ENCODE data around the gene ELMO1.

Gene ELMO1

GRCh38 chr7:37448011-37448635 is 541 bp downstream of the ELMO1 start:
- no peaks in the 10 kb centered on the region for H3K27me3 ChIP-seq (ENCODE audit: insufficient read depth, low read length, poor library complexity)
- peak overlapping the region; percentile 41 for H2BK15ac ChIP-seq (replicated peaks; ENCODE audit: low read depth)
- H3K56ac ChIP-seq (ENCODE audit: low read length) = peak overlapping the region; percentile 96
- H3K9ac ChIP-seq (ENCODE audit: low read length) = peak overlapping the region; percentile 88
- H2BK5ac ChIP-seq (ENCODE audit: low read length) = no peak overlapping the region
- H3K4ac ChIP-seq (ENCODE audit: low read depth, low read length) = peak overlapping the region; percentile 82
- H3K79me2 ChIP-seq (ENCODE audit: control insufficient read depth, insufficient read depth, low read length) = peaks cover 3% of the 10 kb centered on the region
- H3K36me3 ChIP-seq (ENCODE audit: control insufficient read depth, insufficient read depth, low read length) = no peaks in the 10 kb centered on the region
- peak overlapping the region; percentile 37 for H3K4me2 ChIP-seq (ENCODE audit: low read length)
- H3K4me1 ChIP-seq (ENCODE audit: control insufficient read depth, low read depth, low read length) = no peaks in the 10 kb centered on the region
- H2AK5ac ChIP-seq (ENCODE audit: low read length) = no peak overlapping the region
- H4K8ac ChIP-seq (ENCODE audit: low read depth, low read length) = peak overlapping the region; percentile 60
- H3K18ac ChIP-seq (ENCODE audit: low read length) = peak overlapping the region; percentile 86
- WGBS (ENCODE audit: extremely low coverage, insufficient coverage, low lambda C conversion rate) = no CpG with 5 or more reads among the region's 63 CpGs
- H4K5ac ChIP-seq (ENCODE audit: low read length) = no peak overlapping the region
- H3K4me3 ChIP-seq (ENCODE audit: low read length) = peak overlapping the region; percentile 73
- H3K23ac ChIP-seq (ENCODE audit: low read length) = peak overlapping the region; percentile 52
- peak overlapping the region; percentile 90 for H3K27ac ChIP-seq (ENCODE audit: low read depth, low read length)
- H3K79me1 ChIP-seq (ENCODE audit: low read length) = peaks cover 7% of the 10 kb centered on the region
- peak; percentile 41 for DNase-seq
- peak overlapping the region; percentile 62 for H2BK120ac ChIP-seq (ENCODE audit: low read depth, low read length)

- no peak overlapping the region for H3K4me2 ChIP-seq (ENCODE audit: low read length)
- H3K23ac ChIP-seq (ENCODE audit: low read length) = no peak overlapping the region
- no peak overlapping the region for H3K56ac ChIP-seq (ENCODE audit: low read length)
- H2BK15ac ChIP-seq (replicated peaks; ENCODE audit: low read depth) = no peak overlapping the region
- H3K4ac ChIP-seq (ENCODE audit: low read depth, low read length) = no peak overlapping the region
- H3K36me3 ChIP-seq (ENCODE audit: control insufficient read depth, insufficient read depth, low read length) = no peaks in the 10 kb centered on the region
- no peak overlapping the region for H4K5ac ChIP-seq (ENCODE audit: low read length)
- H4K8ac ChIP-seq (ENCODE audit: low read depth, low read length) = no peak overlapping the region
- H3K9ac ChIP-seq (ENCODE audit: low read length) = no peak overlapping the region
- H3K79me1 ChIP-seq (ENCODE audit: low read length) = peaks cover 14% of the 10 kb centered on the region
- WGBS (ENCODE audit: extremely low coverage, insufficient coverage, low lambda C conversion rate) = no CpG with 5 or more reads among the region's 3 CpGs
- H2BK5ac ChIP-seq (ENCODE audit: low read length) = no peak overlapping the region
- H3K79me2 ChIP-seq (ENCODE audit: control insufficient read depth, insufficient read depth, low read length) = peaks cover 7% of the 10 kb centered on the region
- no peak for DNase-seq
- no peak overlapping the region for H2BK120ac ChIP-seq (ENCODE audit: low read depth, low read length)
- no peak overlapping the region for H3K4me3 ChIP-seq (ENCODE audit: low read length)
- no peak overlapping the region for H3K27ac ChIP-seq (ENCODE audit: low read depth, low read length)
- H2AK5ac ChIP-seq (ENCODE audit: low read length) = no peak overlapping the region
- H3K4me1 ChIP-seq (ENCODE audit: control insufficient read depth, low read depth, low read length) = peaks cover 3% of the 10 kb centered on the region
- H3K27me3 ChIP-seq (ENCODE audit: insufficient read depth, low read length, poor library complexity) = no peaks in the 10 kb centered on the region
- H3K18ac ChIP-seq (ENCODE audit: low read length) = no peak overlapping the region
These were observed 2.3 kb downstream of the ELMO1 start for GRCh38 chr7:37446371-37446770.

GRCh38 chr7:37445790-37446189 is 2.9 kb downstream of the ELMO1 start:
- Histone ChIP-seq H3K4me3 (ENCODE audit: low read length) (no peak overlapping the region), H2BK5ac (ENCODE audit: low read length) (no peak overlapping the region), H3K4me2 (ENCODE audit: low read length) (no peak overlapping the region), H4K8ac (ENCODE audit: low read depth, low read length) (no peak overlapping the region), H2AK5ac (ENCODE audit: low read length) (no peak overlapping the region), H3K4ac (ENCODE audit: low read depth, low read length) (no peak overlapping the region), H3K27me3 (ENCODE audit: insufficient read depth, low read length, poor library complexity) (no peaks in the 10 kb centered on the region), H3K56ac (ENCODE audit: low read length) (no peak overlapping the region), H3K18ac (ENCODE audit: low read length) (no peak overlapping the region), H3K79me1 (ENCODE audit: low read length) (peaks cover 14% of the 10 kb centered on the region), H3K9ac (ENCODE audit: low read length) (no peak overlapping the region), H2BK15ac (replicated peaks; ENCODE audit: low read depth) (no peak overlapping the region), H2BK120ac (ENCODE audit: low read depth, low read length) (no peak overlapping the region), H3K79me2 (ENCODE audit: control insufficient read depth, insufficient read depth, low read length) (peaks cover 7% of the 10 kb centered on the region), H3K4me1 (ENCODE audit: control insufficient read depth, low read depth, low read length) (peaks cover 3% of the 10 kb centered on the region), H4K5ac (ENCODE audit: low read length) (no peak overlapping the region), H3K27ac (ENCODE audit: low read depth, low read length) (no peak overlapping the region), H3K23ac (ENCODE audit: low read length) (no peak overlapping the region), H3K36me3 (ENCODE audit: control insufficient read depth, insufficient read depth, low read length) (no peaks in the 10 kb centered on the region)
- no peak for DNase-seq
- no CpG with 5 or more reads among the region's 1 CpG for WGBS (ENCODE audit: extremely low coverage, insufficient coverage, low lambda C conversion rate)

GRCh38 chr7:37445064-37445723 is 3.5 kb downstream of the ELMO1 start:
- no peaks in the 10 kb centered on the region for H3K27me3 ChIP-seq (ENCODE audit: insufficient read depth, low read length, poor library complexity)
- H3K79me2 ChIP-seq (ENCODE audit: control insufficient read depth, insufficient read depth, low read length) = peaks cover 7% of the 10 kb centered on the region
- H2BK5ac ChIP-seq (ENCODE audit: low read length) = no peak overlapping the region
- no CpG with 5 or more reads among the region's 4 CpGs for WGBS (ENCODE audit: extremely low coverage, insufficient coverage, low lambda C conversion rate)
- no peak overlapping the region for H3K4me3 ChIP-seq (ENCODE audit: low read length)
- H2BK120ac ChIP-seq (ENCODE audit: low read depth, low read length) = no peak overlapping the region
- peaks cover 14% of the 10 kb centered on the region for H3K79me1 ChIP-seq (ENCODE audit: low read length)
- no peak overlapping the region for H2BK15ac ChIP-seq (replicated peaks; ENCODE audit: low read depth)
- H4K8ac ChIP-seq (ENCODE audit: low read depth, low read length) = no peak overlapping the region
- no peak overlapping the region for H3K4ac ChIP-seq (ENCODE audit: low read depth, low read length)
- no peak for DNase-seq
- no peak overlapping the region for H4K5ac ChIP-seq (ENCODE audit: low read length)
- no peak overlapping the region for H2AK5ac ChIP-seq (ENCODE audit: low read length)
- H3K56ac ChIP-seq (ENCODE audit: low read length) = no peak overlapping the region
- no peak overlapping the region for H3K23ac ChIP-seq (ENCODE audit: low read length)
- H3K9ac ChIP-seq (ENCODE audit: low read length) = no peak overlapping the region
- H3K36me3 ChIP-seq (ENCODE audit: control insufficient read depth, insufficient read depth, low read length) = no peaks in the 10 kb centered on the region
- H3K4me1 ChIP-seq (ENCODE audit: control insufficient read depth, low read depth, low read length) = peaks cover 3% of the 10 kb centered on the region
- no peak overlapping the region for H3K27ac ChIP-seq (ENCODE audit: low read depth, low read length)
- no peak overlapping the region for H3K18ac ChIP-seq (ENCODE audit: low read length)
- no peak overlapping the region for H3K4me2 ChIP-seq (ENCODE audit: low read length)

GRCh38 chr7:37443627-37444026 is 5.0 kb downstream of the ELMO1 start:
- H4K8ac ChIP-seq (ENCODE audit: low read depth, low read length) = no peak overlapping the region
- no peak overlapping the region for H3K23ac ChIP-seq (ENCODE audit: low read length)
- H3K4me3 ChIP-seq (ENCODE audit: low read length) = no peak overlapping the region
- DNase-seq = no peak
- peaks cover 14% of the 10 kb centered on the region for H3K79me1 ChIP-seq (ENCODE audit: low read length)
- no peak overlapping the region for H3K4me2 ChIP-seq (ENCODE audit: low read length)
- H4K5ac ChIP-seq (ENCODE audit: low read length) = no peak overlapping the region
- WGBS (ENCODE audit: extremely low coverage, insufficient coverage, low lambda C conversion rate) = no CpG with 5 or more reads among the region's 1 CpG
- peaks cover 7% of the 10 kb centered on the region for H3K79me2 ChIP-seq (ENCODE audit: control insufficient read depth, insufficient read depth, low read length)
- H3K56ac ChIP-seq (ENCODE audit: low read length) = no peak overlapping the region
- peaks cover 3% of the 10 kb centered on the region for H3K4me1 ChIP-seq (ENCODE audit: control insufficient read depth, low read depth, low read length)
- H3K4ac ChIP-seq (ENCODE audit: low read depth, low read length) = no peak overlapping the region
- H3K36me3 ChIP-seq (ENCODE audit: control insufficient read depth, insufficient read depth, low read length) = no peaks in the 10 kb centered on the region
- no peak overlapping the region for H3K9ac ChIP-seq (ENCODE audit: low read length)
- H2AK5ac ChIP-seq (ENCODE audit: low read length) = no peak overlapping the region
- H3K27me3 ChIP-seq (ENCODE audit: insufficient read depth, low read length, poor library complexity) = no peaks in the 10 kb centered on the region
- H2BK5ac ChIP-seq (ENCODE audit: low read length) = no peak overlapping the region
- no peak overlapping the region for H3K18ac ChIP-seq (ENCODE audit: low read length)
- H2BK15ac ChIP-seq (replicated peaks; ENCODE audit: low read depth) = no peak overlapping the region
- H3K27ac ChIP-seq (ENCODE audit: low read depth, low read length) = no peak overlapping the region
- H2BK120ac ChIP-seq (ENCODE audit: low read depth, low read length) = no peak overlapping the region
